Measurements from ENCODE around the gene DOK4.

- TF ChIP-seq CTCF (IDR thresholded peaks at IDR 0.05; ENCODE audit: low read depth, low read length): no peak
- TF ChIP-seq POLR2A (IDR thresholded peaks at IDR 0.05; ENCODE audit: extremely low read depth, insufficient read length): no peak
- TF ChIP-seq MYC (IDR thresholded peaks at IDR 0.05; ENCODE audit: low read depth, low read length): no peak
These were observed 39.6 kb downstream of the DOK4 start for GRCh38 chr16:57446531-57447185.

Measured in NB4 (cell line).